ENCODE measurements around the gene MAP3K6.
A peak's percentile ranks its signal among the peaks of the same experiment; 100 is the strongest.

MAP3K6 gene

DNA sequence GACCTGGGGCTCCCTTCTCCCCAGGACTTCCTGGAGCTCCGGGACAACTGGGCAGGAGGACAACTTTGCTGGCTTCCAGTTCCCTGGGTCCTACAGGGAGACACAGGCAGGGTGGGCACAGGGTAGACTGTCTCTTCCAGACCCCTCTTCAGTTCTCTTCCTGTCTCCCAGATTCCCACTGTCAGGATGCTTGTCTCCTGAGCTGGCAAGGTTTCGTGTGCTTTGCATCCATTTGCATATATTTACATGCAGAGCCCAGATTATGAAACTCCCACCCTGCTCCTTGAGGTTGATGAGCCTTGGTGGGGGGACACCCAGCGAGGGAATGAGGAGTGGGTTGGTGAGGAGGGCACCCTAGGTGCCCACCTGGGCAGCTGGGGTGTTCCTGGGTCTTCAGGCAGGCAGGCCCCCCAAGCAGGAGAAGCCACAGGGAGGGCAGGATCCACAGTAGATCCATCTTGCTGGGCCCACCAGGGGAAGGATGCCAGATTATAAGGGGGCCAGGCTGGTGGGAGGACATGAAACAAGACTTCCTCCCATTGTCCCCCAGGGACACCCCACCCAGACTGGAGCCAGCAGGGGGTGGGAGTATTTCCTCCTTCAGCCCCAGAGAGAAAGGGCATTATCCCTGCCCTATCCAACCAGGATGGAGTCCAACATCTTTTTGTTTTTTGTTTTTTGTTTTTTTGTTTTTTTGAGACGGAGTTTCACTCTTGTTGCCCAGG, 7.8 kb upstream of the MAP3K6 start, which contains the start of gene FCN3:
Gene FCN3 (minus strand): TSS at position 463 of the 725 bp plus-strand sequence. CDS start 6 bp downstream, at position 457.
- DNase-seq (ENCODE audit: low spot score), result no peak

DNA sequence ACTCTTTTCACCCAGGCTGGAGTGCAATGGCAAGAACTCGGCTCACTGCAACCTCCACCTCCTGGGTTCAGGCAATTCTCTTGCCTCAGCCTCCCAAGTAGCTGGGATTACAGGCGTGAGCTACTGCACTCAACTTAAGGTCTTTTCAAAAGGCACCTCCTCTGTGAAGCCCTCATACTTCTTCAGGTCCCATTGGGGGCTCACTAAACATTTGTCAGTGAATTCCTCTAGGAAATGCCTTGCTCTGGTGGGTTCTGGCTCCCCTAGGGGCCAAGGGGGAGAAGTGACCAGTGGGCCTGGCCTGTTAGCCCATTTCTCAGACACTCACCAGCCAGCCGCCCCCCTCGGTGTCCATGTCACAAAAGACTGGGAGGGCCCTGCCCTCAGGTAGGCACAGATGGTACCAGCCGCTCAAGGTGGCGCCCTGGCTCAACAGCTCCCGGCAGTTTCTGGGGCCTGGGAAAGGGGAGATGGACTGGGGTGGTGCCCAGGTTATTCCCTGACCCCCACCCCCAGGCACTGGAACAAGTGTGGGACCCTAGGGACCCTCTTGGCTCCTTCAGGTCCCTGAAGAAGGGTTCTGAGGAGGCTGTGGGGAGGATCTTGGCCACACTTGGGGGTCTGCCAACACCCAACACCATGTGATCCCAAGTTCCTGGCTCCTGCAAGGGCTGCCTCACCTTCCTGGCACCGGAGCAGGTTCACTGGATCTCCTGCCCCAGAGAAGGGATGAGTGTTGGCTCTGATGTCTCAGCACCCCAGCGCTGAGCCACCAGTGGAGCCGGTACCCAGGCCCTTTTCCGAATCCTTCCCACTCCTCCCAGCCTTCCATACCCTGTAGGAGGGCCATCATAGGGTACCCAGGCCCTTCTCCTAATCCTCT, 6.3 kb upstream of the MAP3K6 start:
- DNase-seq (ENCODE audit: low spot score), result peak; percentile 42

DNA sequence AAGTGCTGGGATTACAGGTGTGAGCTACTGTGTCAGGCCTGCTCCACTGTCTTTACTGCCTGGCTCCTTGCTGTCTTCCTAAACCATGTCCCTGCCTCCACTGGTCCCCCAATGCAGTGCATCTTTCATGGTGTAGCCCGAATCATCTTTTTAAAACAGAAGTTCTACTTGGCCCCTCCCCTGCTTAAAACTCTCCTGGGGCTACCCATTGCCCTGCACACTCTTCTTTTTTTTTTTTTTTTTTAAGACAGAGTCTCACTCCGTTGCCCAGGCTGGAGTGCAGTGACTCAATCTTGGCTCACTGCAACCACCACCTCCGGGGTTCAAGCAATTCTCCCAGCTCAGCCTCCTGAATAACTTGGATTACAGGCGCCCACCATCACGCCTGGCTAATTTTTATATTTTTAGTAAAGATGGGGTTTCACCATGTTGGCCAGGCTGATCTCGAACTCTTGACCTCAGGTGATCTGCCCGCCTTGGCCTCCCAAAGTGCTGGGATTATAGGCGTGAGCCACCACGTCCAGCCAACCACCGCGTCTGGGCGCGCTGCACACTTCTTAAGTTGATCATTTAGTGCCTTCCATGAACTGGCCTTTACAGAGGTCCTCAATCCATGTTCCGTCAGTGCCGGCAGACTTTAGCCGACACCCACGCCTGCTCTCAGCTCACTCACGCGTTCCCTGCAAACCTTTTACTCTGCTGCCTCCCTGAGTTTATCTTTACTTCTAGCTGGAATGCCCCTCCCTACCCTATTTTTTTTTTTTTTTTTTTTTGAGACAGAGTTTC, 5.5 kb upstream of the MAP3K6 start:
- DNase-seq (ENCODE audit: low spot score), result no peak

DNA sequence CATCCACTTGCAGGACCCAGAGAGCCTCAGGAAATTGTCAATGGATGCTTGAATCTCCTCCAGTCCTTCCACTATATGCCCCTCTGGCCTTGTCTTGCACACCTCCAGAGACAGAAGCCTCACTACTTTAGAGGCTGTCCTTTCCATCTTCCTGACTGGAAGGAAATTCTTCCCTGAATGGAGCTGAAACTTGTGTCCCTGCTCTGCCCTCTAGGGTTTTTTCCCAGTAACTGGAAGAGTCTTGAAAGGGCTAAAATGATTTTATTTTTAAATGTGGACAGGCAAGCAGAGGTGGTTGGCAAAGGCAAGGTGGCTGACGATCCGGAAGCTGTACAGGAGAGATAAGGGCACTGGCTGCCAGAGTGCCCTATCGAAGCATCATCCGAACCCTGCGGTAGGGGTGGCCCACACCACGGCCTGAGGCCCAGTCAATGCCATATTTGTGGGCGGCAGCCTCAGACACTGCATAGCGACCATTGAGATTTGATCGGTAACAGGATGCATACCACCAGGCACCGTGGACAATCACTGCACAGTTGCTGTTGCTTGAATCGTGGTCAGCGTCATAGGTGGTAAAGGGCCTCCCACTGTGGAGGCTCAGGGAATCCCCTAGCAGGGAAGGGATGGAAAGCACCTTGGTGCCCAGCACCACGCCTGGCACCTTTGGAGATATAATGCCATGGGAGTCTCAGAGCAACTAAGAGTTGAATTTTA, 2.3 kb upstream of the MAP3K6 start:
- peak; percentile 47 for DNase-seq (ENCODE audit: low spot score)

DNA sequence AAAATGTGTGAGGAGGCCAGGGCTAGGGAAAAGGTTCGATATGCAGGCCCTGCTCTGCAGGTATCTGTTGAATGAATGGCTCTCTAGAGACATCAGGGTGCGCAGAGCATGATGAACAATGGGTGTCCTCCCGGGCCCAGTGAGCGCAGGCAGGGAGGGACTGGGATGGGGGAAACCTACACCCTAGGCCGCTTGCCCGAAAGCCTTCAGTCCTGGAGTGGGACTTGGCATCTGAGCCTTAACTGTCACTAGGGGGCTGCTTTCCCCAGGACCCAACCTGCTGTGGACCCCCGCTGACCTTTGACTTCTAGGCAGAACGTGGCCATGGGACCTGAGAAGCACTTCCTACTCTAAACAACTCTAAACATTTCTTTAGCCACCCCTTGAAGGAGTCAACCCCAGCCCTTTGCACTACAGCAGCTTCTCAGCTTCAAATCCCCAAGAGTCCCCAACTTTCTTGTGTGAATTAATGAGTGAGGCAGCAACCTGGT, 444 bp upstream of the MAP3K6 start:
- no peak for DNase-seq (ENCODE audit: low spot score)

DNA sequence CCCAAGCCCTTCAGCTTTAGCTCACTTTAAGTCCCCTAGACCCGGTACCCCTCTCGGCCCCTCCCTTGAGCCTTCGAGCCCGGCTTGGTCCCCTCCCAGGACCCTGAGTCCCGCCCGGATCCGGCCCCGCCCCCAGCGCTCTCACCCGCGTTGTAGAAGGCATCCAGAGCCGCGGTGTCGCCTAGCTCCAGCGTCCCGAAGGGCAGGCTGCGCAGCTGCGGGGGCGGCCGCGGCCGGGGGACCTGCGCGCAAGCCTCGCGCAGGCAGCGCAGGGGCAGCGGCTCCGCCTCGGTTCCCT, 699 bp downstream of the MAP3K6 start:
- peak; percentile 83 for DNase-seq (ENCODE audit: low spot score)

DNA sequence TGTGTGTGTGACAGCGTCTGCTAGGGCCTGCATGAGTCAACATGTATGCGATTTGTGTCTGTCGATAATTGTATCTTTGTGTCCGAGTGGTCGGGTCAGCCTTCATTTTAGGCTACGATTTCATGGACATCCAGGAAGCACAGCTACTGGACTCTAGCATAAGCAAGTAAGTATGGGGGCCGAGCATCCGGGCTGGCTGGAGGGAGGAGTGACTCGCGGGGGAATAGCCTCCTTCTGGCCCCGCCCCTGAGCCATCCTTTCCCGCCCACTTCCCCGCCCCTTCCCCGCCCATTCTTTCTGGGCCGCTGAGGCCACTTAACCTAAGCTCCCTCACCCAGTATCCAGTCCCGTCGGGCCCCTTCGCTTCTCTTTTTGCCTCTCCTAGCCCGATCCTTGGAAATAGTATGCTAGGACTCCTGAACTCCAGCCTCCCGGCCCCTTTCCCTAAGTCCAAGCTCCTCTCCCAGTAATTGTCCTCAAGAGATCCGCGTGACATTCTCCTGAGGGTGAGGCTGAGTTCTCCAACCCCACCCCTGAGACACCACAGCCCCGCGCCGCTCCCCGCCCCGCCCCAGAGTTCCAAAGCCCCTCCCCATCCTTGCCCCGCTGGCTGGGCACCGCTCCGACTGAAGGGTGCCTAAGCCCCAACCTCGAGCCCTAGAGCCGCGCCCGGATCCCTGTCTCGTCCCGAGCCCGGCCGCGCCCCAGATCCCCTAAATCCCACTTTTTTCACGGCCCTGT, 1.2 kb downstream of the MAP3K6 start:
- peak; percentile 88 for DNase-seq (ENCODE audit: low spot score)

DNA sequence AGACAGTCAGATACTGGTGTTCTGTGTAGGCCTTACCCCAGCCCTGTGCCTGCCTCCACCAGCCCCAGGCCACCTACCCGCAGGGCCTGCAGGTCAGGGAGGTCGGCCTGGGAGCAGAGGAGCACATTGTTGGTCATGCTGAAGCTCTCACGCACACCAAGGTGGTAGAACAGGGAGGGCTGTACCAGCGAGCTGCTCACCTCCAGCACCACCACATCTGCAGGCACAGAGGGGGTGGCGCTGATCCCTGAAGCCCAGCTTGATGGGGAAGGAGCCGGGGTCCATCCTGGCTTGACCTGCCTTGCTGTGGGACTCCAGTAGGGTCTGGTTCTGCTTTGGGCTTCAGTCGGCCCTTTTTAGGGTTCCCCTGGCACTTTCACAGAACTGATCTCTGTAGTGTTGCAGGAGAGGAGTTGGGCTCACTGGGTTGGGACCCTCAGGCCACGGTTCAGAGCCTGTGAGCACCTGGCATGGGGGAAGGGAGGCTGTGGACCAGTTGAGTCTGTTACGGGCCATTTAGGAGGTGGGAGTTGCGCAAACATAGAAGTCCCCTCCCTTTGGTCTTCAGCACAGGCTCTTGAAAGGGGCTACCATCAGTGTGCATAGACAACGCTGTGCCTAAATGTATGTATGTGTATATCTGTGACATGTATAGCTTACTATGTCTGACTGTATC, 1.9 kb downstream of the MAP3K6 start:
- no peak for DNase-seq (ENCODE audit: low spot score)

DNA sequence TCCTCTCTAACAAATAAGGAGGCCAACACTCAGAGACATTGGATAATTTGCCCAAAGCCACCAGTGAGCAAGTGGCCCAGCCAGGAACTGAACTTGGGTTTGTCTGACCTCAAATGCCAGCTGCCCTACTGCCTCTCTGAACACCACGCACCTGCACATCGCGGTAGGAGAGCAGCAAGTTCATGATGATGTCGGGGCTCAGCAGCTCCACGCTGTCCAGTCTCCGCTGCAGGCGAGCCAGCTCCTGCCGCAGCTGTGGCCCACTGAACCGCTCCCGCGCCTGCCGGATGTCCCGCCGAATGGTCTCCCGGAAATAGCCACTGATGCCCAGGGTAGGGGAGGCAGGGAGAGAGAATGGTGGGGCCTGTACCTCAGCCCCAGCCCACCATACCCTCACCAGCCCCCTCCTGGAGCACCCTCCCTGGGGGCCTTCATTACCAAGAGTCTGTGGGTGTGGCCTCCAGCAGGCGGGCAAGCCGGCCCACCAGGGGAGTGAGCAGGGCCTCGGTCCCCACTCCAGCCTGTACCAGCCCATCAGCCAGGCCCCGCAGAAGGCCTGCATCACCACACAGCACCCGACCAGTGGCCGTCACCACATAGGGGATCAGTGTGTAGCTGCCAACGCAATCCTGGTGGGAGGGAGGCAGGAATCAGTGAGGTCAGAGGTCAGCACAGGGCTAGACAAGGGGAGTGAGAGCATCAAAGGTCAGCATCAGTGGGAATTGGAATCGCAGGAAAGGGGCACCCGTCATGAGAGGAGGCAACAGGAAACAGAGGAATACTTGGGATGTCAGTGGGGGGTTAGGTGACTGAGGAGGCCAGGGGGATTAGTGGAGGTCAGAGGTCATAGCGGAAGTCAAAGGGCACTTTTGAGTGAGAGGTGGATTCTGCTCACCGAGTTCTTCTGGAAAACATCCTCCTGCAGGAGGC, 2.7 kb downstream of the MAP3K6 start:
- no peak for DNase-seq (ENCODE audit: low spot score)

DNA sequence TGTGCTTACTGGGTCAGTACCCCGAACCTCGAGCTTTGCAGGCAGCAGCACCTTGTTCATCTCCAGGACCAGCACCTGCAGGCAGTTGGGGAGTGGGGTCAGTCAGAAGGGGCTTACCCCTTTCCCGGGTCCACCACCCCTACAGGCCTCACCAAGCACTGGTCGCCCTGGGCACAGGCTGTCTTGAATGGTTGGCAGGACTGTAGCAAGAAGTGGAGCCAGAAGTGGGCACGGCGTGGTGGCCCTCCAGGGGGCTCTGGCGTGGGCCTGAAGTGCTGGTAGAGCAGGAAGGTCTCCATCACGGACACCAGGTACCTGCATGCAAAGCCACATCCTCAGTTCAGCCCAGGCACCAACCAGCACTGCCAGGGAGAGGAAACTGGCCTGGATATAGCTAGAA, 5.2 kb downstream of the MAP3K6 start:
- DNase-seq (ENCODE audit: low spot score), result no peak

DNA sequence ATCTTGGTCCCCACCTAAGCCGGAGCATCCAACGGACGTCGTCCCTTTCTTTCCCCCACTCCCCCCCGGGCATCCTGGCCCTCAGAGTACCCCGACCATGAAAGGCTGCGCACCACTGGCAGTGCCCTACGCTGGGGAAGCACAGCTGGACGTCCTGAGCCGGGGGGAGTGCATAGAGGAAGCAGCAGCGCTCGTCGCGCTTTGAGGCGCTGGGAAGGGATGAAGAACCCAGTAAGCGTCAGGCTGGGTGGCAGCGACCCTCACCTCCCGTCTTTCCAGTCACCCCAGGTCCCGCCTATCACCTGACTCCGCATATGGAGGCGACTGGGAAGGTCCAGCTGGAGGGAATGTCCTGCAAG, 5.7 kb downstream of the MAP3K6 start:
- no peak for DNase-seq (ENCODE audit: low spot score)

DNA sequence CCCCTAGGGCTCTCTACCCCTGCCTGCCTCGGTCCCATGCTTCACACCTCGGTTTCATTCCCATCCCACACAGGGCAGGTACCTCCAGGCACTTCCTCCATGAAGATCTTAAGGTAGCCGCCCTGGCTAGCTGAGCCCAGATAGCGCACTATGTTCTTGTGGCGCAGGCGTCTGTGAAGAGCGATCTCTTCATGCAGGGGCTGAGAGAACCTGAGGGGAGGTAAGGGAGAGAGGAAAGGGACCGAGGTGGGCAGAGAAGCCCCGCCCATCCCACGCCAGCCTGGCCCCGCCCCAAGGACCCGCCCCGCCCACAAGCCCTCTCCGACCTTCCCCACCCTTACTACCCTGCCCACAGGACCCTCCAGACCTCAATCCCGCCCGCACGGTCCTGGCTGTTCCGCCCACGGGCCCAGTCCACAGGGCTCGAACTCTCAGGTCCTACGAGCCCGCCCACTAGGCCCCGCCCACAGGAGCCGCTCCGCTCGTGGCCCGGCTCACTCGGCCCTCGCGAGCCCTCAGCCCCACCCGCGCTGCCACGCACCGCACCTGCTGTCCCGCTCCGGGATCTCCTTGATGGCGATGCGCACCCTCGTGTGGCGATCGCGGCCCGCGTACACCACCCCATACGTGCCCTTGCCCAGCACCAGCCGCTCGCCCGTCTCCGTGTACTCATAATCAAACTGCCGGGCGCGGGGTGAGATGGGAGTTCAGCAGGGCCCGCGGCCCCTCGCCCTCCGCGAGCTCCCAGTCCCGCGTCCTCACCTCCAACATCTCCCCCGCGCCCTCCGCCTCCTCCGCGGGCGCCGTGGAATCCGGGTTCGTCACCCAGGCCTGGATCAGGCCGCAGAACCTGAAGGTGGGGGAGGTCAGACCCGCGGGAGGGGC, 6.4 kb downstream of the MAP3K6 start:
- DNase-seq (ENCODE audit: low spot score), result no peak

DNA sequence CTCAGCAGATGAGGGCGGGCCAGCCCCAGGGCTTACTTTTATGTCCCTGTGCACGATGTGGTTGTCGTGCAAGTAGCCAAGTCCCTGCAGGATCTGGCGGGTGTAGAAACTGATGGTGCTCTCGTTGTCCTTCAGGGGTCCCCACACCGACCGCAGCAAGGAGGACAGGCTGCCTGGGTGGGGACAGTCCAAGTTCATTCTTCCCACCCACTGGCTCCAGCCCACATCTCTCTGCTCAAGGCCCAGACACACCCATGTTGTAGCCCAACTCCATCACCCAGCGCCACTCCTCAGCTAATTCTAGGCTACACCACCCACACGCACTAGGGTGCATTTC, 7.0 kb downstream of the MAP3K6 start:
- DNase-seq (ENCODE audit: low spot score), result no peak

DNA sequence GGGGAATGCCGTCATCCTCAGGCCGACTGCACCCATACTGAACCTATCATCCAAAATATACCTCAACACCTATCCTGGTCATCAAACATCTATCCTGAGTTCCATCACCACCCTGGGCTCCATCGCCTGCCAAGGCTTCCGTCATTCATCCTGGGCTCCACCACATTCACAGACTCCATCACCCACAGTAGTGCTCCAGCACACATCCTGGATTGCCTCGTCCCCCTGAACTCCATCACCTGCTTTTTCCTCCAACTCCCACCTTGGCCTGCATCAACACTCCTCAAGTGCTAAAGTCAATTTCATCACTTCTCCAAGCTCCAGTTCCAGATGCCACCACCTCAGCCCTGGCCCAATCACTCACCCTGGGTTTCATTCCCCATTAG, 7.8 kb downstream of the MAP3K6 start:
- DNase-seq (ENCODE audit: low spot score), result no peak

DNA sequence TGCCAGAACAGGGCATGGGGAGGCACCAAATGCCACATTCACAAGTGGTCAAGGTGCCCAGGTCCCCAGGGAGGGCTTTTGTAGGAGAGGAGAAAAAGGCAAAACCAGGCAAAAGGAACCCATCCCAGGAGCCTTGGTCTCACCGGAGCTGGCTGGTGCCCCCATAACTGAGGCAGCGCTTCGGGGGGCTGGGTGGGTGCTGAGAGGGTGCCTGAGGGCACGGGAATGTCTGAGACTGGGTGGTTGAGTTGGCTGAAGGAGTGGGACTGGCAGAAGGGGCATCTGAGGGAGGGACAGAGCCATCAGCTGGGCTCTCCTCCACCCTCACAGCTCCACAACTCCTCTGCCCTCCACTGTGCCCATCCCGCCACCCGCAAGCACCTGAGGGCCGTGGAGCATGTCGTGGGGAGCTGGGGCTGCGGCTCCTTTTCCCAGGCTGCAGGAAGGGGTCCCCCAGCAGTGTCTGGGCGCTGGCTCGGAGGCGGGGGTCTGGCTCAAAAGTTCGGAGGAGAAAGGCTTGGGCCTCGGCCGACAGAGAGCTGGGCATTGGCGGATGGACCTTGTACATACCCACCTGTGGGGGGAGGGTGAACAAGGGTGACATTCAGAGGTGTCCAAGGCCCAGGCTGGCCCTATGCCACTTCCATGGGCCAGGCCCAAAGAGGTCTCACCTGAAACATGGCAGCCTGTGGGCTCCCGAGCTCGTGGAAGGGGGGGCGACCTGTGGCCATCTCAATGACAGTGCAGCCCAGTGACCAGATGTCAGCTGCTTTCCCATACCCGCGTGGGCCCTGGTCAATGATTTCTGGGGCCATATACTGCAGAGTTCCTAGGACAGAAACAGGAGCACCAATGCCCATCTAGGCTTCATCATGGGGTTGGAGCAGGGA, 8.5 kb downstream of the MAP3K6 start:
- no peak for DNase-seq (ENCODE audit: low spot score)

DNA sequence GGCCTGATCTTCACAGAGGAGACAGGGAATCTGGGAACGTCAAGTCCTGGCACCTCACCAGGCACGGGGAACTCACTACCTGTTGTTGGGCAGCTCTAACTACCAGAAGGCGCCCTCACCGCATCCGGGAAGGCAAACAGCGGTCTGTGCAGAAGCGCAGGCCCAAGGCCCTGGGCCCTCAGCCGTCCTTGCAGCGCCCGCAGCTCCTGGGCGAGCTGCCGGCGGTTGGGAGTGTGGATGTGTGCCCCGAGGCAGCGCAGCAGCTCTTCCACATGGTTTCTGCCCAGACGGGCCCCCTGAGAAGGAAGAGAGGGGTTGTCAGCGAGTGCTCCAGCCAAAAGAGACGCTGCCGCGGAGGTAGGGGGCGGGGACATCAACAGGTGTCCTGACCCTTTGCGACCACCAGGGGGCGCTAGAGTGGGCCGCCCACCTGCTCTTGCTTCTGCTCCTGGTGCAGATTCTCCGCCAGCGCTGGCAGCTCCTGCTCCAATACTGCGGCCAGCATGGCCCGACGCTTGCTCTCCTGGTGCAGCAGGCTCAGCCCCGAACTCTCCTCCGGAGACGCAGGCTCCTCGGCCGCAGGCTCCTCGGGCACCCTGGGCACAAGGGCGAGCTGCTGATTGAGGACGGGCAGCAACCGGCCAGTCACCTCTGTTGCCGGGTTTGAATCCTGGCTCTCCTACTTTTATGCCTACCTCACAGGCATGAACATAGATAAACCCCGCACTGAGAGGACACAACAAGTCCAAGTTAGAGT, 9.3 kb downstream of the MAP3K6 start:
- peak; percentile 49 for DNase-seq (ENCODE audit: low spot score)

Data from RKO (cell line).